ENCODE measurements around the gene MPP7.
"Not testable (repeated sequence)": the region's sequence is repeated elsewhere in the genome, so short reads cannot be mapped to it uniquely, and the experiment has no call there.

The MPP7 gene

DNA sequence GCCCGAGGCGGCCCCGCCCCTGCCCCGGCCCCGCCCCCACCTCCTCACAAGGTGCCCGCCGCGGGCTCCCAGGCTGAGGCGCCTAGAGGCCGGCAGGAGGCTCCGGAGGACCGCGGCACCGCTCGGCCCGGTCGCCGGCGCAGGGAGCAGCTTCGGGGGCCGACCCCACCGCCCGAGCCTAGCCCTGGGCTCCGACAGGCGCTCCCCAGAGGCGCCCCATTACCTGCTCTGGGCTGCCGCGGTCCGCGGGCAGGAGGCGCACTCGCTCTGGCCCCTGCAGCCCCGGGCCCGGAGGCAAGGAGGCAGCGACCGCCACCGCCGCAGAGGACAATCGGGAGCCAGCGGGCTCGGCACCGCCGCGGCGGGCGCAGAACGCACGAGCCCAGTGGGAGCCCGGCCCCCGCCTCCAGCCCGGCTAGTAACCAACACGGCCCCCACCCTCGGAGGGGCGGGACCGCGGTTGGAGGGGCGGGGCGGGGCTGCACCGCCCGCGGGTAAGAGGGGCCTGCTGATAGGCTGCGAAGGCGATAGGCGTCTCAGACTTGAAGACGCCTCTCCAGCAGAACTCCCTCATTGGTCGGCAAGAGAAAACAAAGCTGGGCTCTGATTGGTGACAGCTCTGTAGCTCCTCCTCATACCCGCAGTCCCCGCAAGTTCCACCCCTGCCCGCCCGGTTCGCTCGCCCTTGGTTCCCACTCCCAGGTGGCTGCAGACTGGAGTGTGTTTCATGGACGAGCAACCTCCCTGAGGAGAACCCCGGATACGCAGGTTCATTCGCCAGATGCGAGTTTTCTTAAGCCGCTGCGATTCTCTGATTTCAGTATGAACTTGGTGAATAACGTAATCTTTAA lies at the start of gene MPP7:
Gene MPP7, minus strand, starts transcription at position 427 of the 851 bp plus-strand sequence. CDS start 64,460 bp downstream, outside the sequence.
- Histone ChIP-seq H3K27me3 (ENCODE audit: control insufficient read depth, insufficient read depth, low read length) (no peaks in the 10 kb centered on the region), H3K9me3 (ENCODE audit: control insufficient read depth, low read length) (no peaks in the 10 kb centered on the region), H3K36me3 (ENCODE audit: control insufficient read depth, insufficient read depth, low read length) (no peaks in the 10 kb centered on the region), H3K4me1 (no peaks in the 10 kb centered on the region), H3K79me2 (no peaks in the 10 kb centered on the region), H3K9ac (no peak within 1 kb of the TSS), H3K4me3 (ENCODE audit: low read depth, low read length) (peak within 1 kb of the TSS; percentile 77), H2AFZ (peak within 1 kb of the TSS; percentile 89), H3K4me2 (ENCODE audit: low read length) (peak within 1 kb of the TSS; percentile 86), H3K27ac (peak within 1 kb of the TSS; percentile 67)
- TF ChIP-seq, protein P1, sequence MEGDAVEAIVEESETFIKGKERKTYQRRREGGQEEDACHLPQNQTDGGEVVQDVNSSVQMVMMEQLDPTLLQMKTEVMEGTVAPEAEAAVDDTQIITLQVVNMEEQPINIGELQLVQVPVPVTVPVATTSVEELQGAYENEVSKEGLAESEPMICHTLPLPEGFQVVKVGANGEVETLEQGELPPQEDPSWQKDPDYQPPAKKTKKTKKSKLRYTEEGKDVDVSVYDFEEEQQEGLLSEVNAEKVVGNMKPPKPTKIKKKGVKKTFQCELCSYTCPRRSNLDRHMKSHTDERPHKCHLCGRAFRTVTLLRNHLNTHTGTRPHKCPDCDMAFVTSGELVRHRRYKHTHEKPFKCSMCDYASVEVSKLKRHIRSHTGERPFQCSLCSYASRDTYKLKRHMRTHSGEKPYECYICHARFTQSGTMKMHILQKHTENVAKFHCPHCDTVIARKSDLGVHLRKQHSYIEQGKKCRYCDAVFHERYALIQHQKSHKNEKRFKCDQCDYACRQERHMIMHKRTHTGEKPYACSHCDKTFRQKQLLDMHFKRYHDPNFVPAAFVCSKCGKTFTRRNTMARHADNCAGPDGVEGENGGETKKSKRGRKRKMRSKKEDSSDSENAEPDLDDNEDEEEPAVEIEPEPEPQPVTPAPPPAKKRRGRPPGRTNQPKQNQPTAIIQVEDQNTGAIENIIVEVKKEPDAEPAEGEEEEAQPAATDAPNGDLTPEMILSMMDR (IDR thresholded peaks at IDR 0.05) = no peak

DNA sequence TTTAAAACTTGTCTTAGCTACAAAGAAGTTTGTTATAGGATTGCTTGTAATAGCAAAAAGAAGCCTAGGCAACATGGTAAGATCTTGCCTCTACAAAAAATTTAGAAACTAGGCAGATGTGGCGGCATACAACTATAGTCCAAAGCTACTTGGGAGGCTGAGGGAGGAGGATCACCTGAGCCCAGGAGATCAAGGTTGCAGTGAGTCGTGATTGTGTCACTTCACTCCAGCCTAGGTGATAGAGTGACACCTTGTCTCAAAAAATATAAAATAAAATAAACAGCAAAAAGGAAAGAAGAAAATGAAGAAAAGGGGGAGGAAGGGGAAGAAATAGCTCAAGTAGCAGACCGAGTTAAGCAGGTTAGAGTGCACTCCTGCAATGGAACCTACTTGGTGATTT lies 47.0 kb upstream of the MPP7 start:
- no peaks in the 10 kb centered on the region for H3K9me3 ChIP-seq (ENCODE audit: control insufficient read depth, low read length)
- no peak overlapping the region for H3K4me2 ChIP-seq (ENCODE audit: low read length)
- H3K4me1 ChIP-seq = no peaks in the 10 kb centered on the region
- no peaks in the 10 kb centered on the region for H3K79me2 ChIP-seq
- no peaks in the 10 kb centered on the region for H3K36me3 ChIP-seq (ENCODE audit: control insufficient read depth, insufficient read depth, low read length)
- H3K4me3 ChIP-seq (ENCODE audit: low read depth, low read length) = no peak overlapping the region
- no peak overlapping the region for H3K27ac ChIP-seq
- H2AFZ ChIP-seq = no peak overlapping the region
- TF ChIP-seq, protein P1 (IDR thresholded peaks at IDR 0.05) = no peak
- no peak overlapping the region for H3K9ac ChIP-seq
- H3K27me3 ChIP-seq (ENCODE audit: control insufficient read depth, insufficient read depth, low read length) = no peaks in the 10 kb centered on the region

DNA sequence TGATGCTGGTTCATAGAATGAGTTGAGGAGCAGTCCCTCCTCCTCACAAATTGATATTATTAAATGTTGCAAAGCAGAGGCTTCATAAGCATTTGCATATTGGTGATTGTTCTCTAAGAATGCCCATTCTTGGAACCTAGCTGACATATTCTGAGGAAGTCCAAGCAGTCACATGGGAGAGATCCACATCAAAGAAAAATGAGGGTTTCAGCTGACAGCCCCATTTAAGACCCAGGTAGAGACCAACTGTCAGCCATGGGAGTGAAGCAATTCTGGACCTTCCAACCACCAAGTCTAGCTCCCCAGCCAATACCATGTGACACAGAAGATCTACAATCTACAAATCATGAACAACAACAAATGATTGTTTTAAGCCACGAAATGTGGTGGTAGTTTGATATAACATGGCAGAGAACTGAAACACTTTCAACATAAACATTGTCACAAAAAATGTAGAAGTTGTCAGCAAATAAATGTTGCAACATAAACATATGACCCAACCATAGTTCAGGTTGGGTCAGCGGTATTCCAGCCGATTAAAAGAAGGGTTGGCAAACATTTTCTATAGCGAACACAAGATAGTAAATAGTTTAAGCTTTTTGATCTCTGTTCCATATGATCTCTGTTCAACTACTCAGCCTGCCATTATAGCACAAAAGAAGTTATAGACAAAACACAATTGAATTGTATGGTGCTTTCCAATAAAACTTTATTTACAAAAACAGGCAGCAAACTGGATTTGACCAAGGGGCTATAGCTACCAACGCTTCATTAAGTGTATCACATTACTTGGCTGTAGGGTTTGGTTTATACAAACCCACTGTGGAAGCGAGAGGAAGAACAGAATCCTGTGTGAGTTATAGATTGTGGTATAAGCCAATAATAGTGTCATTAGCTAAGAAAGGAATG lies 41.4 kb upstream of the MPP7 start:
- Histone ChIP-seq H3K4me1 (no peaks in the 10 kb centered on the region), H3K9ac (no peak overlapping the region), H3K27ac (no peak overlapping the region), H3K27me3 (ENCODE audit: control insufficient read depth, insufficient read depth, low read length) (no peaks in the 10 kb centered on the region), H3K9me3 (ENCODE audit: control insufficient read depth, low read length) (no peaks in the 10 kb centered on the region), H3K79me2 (no peaks in the 10 kb centered on the region), H2AFZ (no peak overlapping the region), H3K4me3 (ENCODE audit: low read depth, low read length) (no peak overlapping the region), H3K36me3 (ENCODE audit: control insufficient read depth, insufficient read depth, low read length) (no peaks in the 10 kb centered on the region), H3K4me2 (ENCODE audit: low read length) (no peak overlapping the region)
- TF ChIP-seq, protein P1 (IDR thresholded peaks at IDR 0.05) = no peak

DNA sequence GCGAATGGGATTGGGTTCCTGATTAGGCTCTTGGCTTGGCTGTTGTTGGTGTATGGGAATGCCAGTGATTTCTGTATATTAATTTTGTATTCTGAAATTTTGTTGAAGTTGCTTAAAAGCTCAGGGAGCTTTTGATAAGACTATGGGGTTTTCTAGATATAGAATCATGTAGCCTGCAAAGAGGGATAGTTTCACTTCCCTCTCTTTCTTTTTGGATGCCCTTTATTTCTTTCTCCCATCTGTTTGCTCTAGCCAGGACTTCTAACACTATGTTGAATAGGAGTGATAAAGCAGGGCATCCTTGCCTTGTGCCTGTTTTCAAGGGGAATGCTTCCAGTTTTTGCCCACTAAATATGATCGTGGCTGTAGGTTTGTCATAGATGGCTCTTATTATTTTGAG lies 40.4 kb upstream of the MPP7 start:
- Histone ChIP-seq H3K4me1 (no peaks in the 10 kb centered on the region), H3K9ac (no peak overlapping the region), H3K4me2 (ENCODE audit: low read length) (no peak overlapping the region), H3K79me2 (no peaks in the 10 kb centered on the region), H2AFZ (no peak overlapping the region), H3K4me3 (ENCODE audit: low read depth, low read length) (no peak overlapping the region), H3K36me3 (ENCODE audit: control insufficient read depth, insufficient read depth, low read length) (no peaks in the 10 kb centered on the region), H3K27me3 (ENCODE audit: control insufficient read depth, insufficient read depth, low read length) (no peaks in the 10 kb centered on the region), H3K9me3 (ENCODE audit: control insufficient read depth, low read length) (no peaks in the 10 kb centered on the region), H3K27ac (no peak overlapping the region)
- TF ChIP-seq, protein P1 (IDR thresholded peaks at IDR 0.05) = no peak

DNA sequence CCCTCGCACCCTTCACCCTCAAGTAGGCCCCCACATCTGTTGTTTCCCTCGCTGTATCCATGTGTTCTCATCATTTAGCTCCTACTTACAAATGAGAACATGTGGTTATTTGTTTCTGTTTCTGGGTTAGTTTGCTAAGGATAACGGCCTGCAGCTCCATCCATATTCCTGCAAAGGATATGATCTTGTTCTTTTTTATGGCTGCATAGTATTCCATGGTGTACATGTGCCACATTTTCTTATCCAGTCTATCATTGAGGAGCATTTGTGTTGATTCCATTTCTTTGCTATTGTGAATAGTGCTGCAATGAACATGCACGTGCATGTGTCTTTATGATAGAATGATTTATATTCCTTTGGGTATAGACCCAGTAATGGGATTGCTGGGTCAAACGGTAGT lies 38.8 kb upstream of the MPP7 start:
- not testable (repeated sequence) for H3K4me3 ChIP-seq (ENCODE audit: low read depth, low read length)

More for the DNA sequence above, 38.8 kb upstream of the MPP7 start:
- H3K79me2 ChIP-seq; H2AFZ ChIP-seq; H3K36me3 ChIP-seq (ENCODE audit: control insufficient read depth, insufficient read depth, low read length); H3K9me3 ChIP-seq (ENCODE audit: control insufficient read depth, low read length); H3K27me3 ChIP-seq (ENCODE audit: control insufficient read depth, insufficient read depth, low read length); H3K4me1 ChIP-seq; H3K4me2 ChIP-seq (ENCODE audit: low read length); H3K27ac ChIP-seq; H3K9ac ChIP-seq: not testable (repeated sequence)

All from parathyroid adenoma (tissue), 2 donors.